Jurkat, Clone E6-1 (cell line): ENCODE data around the gene TLE3.

Source experiments
- DNase-seq: peaks from one replicate; pipeline ENCODE4 v3.0.0-alpha.2; 2011; ENCODE audit warnings: low read depth, low spot score
- H3K4me3 ChIP-seq: 2 replicates; pipeline ENCODE4 v1.5.1; 2011; ENCODE audit warnings: mild to moderate bottlenecking, low read length, control low read depth, moderate library complexity

The TLE3 gene

DNA sequence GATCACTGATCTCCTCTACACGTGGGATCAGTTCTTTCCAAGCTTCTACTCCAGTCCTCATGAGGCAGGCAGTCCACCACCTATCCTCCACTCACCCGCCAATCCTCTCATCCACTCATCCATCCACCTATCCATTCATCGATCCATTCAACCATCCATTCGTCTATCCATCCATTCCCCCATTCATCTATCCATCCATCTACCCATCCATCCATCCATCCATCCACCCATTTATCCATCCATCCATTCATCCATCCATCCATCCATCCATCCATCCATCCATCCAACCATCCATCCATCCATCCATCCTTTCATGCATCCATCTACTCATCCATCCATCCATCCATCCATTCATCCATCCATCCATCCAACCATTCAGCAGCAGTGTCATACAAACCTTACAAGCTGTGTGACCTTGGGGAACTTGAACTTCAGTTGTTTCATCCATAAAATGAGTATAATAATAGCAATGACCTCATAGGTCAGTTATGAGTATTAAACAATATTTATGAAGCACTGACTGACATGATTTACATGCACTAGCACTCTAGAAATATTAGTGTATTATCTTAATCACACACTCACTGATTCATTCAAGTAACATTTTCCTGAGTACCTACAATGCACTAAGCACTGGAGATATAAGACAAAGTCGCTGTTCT lies 55.0 kb downstream of the TLE3 start:
- no peak for DNase-seq
- no peak overlapping the region for H3K4me3 ChIP-seq

- H3K4me3 ChIP-seq, result no peak overlapping the region
- no peak for DNase-seq
Measured at GRCh38 chr15:70039917-70040316, 57.8 kb downstream of the TLE3 start.

DNA sequence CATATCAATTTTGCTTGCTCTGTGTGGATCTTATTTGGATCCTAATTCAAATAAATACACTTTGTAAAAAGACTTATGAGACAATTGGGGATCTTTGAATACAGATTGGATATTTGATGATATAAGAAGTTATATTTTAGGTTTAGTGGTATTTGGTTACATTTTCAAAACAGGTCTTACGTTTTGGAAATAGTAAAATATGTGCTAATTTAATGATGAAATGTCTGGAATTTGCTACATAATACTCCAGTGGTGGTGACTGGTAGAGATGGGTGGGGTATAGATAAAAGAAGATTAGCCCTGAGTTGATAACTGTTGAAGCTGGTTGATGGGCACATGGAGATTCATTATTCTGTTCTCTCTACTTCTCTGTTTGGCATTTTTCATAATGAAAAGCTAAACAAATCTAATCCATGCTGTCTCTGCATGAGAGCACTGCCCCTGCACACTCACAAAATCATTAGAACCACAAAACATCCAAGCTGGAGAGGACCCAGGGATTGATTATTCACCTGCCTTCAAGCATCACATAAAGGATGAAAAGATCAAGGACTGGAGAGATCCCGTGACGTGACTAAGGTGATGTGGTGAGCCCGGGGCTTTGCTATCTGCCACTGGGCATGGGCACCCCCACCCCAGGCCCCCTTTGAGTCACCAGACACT lies 58.9 kb downstream of the TLE3 start:
- DNase-seq, result no peak

GRCh38 chr15:70037292-70037640 lies 60.5 kb downstream of the TLE3 start:
- no peak for DNase-seq
- H3K4me3 ChIP-seq, result no peak overlapping the region

More for the DNA sequence above, 58.9 kb downstream of the TLE3 start:
- no peak overlapping the region for H3K4me3 ChIP-seq

DNA sequence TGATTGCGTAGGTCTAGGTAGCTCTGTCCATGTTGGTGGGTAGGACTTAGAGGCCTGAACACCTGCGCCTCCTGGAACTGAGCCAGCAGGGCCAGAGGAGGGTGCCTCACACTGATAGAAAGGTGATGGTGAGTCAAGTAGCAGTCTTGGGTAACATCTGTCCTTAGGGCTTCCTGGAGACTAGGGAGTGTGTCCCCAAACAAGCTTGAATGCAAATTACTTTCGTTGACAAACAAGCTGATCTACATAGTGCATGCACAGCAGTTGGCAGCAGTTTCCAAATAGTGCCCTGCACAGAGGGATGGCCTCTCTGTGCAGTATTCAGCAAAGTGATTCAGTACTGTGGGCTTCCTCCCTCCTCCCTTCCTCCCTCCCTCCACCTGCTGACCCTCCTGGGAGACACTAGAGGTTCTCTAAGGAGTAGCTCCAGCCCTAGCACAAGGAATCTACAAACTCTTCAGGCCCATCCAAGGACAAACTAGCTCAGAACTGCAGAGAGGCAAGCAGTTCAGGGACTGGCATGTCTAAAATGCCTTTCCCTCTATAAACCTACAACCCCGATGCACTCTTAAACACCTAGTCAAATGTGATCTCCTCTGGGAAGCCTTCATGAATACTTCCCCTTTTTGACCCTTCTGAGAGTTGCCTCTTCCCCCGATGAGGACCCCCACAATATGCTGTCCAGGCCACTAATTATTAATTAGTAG lies 61.0 kb downstream of the TLE3 start:
- H3K4me3 ChIP-seq, result no peak overlapping the region
- no peak for DNase-seq

DNA sequence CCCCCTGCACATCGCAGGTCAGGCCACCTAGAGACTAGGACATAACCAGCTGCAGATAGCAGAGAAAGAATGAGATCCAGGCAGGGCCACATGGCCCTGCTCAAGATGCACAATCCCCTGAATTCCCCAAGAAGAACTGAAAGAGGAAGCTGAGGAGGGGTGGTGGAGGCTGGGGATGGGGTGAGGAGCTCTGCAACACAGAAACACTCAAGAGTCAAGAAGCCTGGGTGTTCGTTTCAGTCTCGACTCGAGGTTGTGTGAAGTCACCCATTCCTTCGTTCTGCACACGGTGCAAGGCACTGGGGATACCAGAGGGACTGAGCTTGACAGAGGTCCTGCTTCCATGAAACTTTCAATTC lies 62.0 kb downstream of the TLE3 start:
- no peak for DNase-seq
- no peak overlapping the region for H3K4me3 ChIP-seq

DNA sequence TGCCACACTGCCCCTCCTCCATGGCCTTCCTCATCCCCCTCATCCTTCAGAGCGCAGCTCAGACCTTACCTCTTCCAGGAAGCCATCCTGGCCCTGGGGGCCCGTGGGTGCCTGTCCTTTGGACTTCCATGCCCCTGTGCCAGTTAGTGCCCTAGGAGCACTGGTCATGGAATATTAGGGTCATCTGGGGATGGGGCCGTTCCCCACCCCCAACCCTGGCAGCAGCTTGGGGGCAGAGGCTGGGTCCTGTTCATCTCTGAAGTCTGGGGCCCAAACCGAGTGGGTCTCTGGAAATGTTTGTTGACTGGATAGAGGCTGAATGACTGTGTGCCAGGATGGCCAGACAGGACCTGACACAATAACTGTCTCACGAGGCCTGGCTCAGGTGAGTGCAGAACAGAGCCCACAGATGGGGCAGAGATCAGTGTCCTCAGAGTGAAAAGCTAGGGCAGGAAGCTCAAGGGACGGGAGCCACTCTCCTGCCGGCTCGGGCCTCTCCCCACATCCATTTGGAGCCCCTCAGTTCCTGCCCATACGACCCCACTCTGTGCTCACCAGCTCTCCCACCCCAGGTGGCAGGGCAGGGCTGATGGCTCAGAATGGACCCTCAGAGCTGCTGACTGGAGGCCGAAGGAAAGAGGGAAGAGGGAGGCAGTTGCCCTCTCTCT lies 62.5 kb downstream of the TLE3 start:
- DNase-seq, result no peak
- H3K4me3 ChIP-seq, result no peak overlapping the region

DNA sequence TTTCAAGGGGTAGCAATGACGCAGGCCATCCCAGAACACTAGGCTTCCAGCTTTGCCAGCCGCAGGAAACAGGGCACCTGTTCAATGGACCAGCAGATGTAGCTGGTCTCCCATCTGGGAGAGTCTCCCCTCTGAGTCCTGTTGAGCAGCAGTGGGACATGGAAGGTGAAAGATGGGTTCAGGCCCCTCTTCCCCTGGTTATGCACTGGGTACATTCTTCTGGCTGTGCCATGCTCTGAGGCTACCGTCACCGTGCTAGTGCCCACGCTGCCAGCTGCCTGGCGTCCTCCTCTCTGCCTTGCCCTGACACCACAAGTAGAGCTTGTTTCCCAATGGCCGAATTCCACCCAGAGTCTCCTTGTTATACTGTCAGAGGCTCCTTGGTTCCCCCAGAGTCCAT lies 63.1 kb downstream of the TLE3 start:
- H3K4me3 ChIP-seq, result no peak overlapping the region
- DNase-seq, result no peak

- no peak overlapping the region for H3K4me3 ChIP-seq
- DNase-seq, result no peak
Measured at GRCh38 chr15:70034141-70034540, 63.6 kb downstream of the TLE3 start.

- H3K4me3 ChIP-seq, result no peak overlapping the region
Measured at GRCh38 chr15:70033529-70034140, 64.1 kb downstream of the TLE3 start.

GRCh38 chr15:70033109-70033508 lies 64.6 kb downstream of the TLE3 start:
- DNase-seq, result no peak
- no peak overlapping the region for H3K4me3 ChIP-seq

More at GRCh38 chr15:70033529-70034140, 64.1 kb downstream of the TLE3 start:
- no peak for DNase-seq

- H3K4me3 ChIP-seq, result no peak overlapping the region
- DNase-seq, result no peak
Measured at GRCh38 chr15:70032509-70032908, 65.2 kb downstream of the TLE3 start.

DNA sequence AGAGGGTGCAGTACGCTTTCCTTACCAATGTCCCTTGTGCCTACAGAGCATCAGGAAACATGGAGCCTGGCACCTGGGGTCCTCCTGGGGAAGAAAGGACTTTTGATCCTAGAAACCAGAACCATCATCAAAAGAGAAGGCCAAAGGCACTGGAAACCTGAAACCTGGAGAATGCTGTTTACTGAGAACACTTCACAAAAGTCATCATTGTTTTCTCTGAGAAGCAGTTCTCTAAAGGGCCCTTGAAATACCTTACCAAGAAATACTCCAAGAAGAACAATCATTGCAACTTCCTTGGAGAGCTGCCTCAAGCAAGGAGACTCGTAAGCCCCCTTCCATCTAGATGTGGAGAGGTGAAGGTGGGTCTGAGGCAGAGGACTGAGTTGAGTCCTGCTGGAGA lies 66.0 kb downstream of the TLE3 start:
- no peak for DNase-seq

GRCh38 chr15:70031261-70031660 lies 66.5 kb downstream of the TLE3 start:
- no peak for DNase-seq
- no peak overlapping the region for H3K4me3 ChIP-seq

More for the DNA sequence above, 66.0 kb downstream of the TLE3 start:
- H3K4me3 ChIP-seq, result no peak overlapping the region

- no peak for DNase-seq
- H3K4me3 ChIP-seq, result no peak overlapping the region
Measured at GRCh38 chr15:70030851-70031250, 66.9 kb downstream of the TLE3 start.

GRCh38 chr15:70029297-70029701 lies 68.4 kb downstream of the TLE3 start:
- DNase-seq, result no peak
- H3K4me3 ChIP-seq, result no peak overlapping the region

DNA sequence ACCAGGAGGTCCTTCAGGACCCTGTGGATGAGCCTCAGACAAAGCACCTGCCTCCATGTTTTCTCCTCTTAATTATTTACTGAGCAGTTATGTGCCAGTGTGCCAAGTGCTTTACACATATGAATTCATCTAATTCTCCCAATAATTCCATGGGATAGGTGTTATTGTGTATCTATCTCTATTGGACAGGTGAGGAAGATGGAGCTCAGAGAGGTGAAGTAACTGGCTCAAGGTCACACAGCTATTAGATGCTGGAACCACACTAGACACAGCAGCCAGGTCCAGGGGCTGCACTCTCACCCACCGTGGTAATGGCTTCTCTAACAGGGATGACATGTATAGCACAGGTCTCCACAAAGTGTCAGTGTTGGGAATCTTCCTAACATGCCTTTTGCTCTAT lies 70.2 kb downstream of the TLE3 start:
- DNase-seq, result no peak
- no peak overlapping the region for H3K4me3 ChIP-seq

DNA sequence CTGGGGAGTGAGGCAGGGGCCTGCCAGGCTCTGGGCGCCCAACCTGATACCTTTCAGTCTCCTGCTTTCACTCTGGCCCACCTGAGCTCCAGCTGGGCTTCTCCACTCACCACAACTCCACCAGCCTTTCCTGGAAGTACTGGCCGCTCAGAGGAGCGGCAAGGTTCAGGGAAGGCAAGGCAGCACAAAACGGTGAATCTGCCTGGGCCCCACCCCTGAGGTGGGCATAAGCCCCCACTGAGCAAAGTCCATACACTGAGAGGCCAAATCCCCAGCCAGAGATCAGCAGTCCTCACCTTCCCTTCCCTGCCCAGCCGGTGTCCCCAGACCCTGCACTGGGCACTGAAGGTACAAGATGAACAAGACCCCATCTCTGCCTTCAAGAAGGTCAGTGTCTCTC lies 70.7 kb downstream of the TLE3 start:
- H3K4me3 ChIP-seq, result no peak overlapping the region
- DNase-seq, result no peak

GRCh38 chr15:70025413-70026296 lies 72.1 kb downstream of the TLE3 start:
- DNase-seq, result no peak
- no peak overlapping the region for H3K4me3 ChIP-seq
